Gastroesophageal sphincter (tissue), 4 donors: ENCODE data around the gene GOLGA7B. TPM values are rescaled to one million over a fixed set of nuclear protein-coding genes. Genes with fewer than 3 reads are reported as not detected.

Source experiments
- ATAC-seq: fragments of 150-250 bp; one replicate; pipeline ENCODE4 v1.9.1; 2016; ENCODE audit warnings: mild to moderate bottlenecking, moderate library complexity
- H3K27ac ChIP-seq, 4 donors: fragments of 200-600 bp; sonication (generic) in 3 of 4; 1 replicate in 3 of 4; 2 replicates in 1 of 4; pipeline ENCODE4 v1.5.1; 2016 to 2019
- H3K27me3 ChIP-seq: fragments of 200-600 bp; sonication (generic); one replicate; pipeline ENCODE4 v1.5.1; 2019
- H3K36me3 ChIP-seq, 2 donors: fragments of 200-600 bp; sonication (generic); one replicate each; pipeline ENCODE4 v1.5.1; 2019; ENCODE audit warnings: control low read depth in 1 of 2
- H3K4me1 ChIP-seq, 3 donors: fragments of 200-600 bp; sonication (generic); 1 replicate in 2 of 3; 2 replicates in 1 of 3; pipeline ENCODE4 v1.5.1; 2016 to 2019; ENCODE audit warnings: control low read depth in 2 of 3
- H3K4me3 ChIP-seq, 2 donors: fragments of 200-600 bp; sonication (generic); one replicate each; pipeline ENCODE4 v1.5.1; 2019; ENCODE audit warnings: mild to moderate bottlenecking in 1 of 2, moderate library complexity in 1 of 2
- H3K9me3 ChIP-seq, 3 donors: fragments of 200-600 bp; sonication (generic); one replicate each; pipeline ENCODE4 v1.5.1; 2017 to 2019; ENCODE audit warnings: control low read depth in 2 of 3
- EP300 ChIP-seq: sonication (generic); formaldehyde crosslinking; IDR thresholded peaks from one replicate; pipeline ENCODE4 v1.6.1; 2017; ENCODE audit warnings: antibody characterized with exemption, mild to moderate bottlenecking
- POLR2A ChIP-seq, 2 donors: fragments of 450-650 bp; IDR thresholded peaks; one replicate each; pipeline ENCODE4 v1.6.1; 2017; ENCODE audit warnings: antibody characterized with exemption in 2 of 2, mild to moderate bottlenecking in 2 of 2, moderate library complexity in 1 of 2
- POLR2AphosphoS5 ChIP-seq: sonication (generic); formaldehyde crosslinking; IDR thresholded peaks from one replicate; pipeline ENCODE4 v1.6.1; 2017; ENCODE audit warnings: antibody characterized with exemption
- WGBS, 2 donors: methylation state at CpG; one replicate each; pipeline ENCODE4 v1.1.5; 2018; ENCODE audit warnings: low coverage in 1 of 2; 5-methylcytosine and 5-hydroxymethylcytosine counted together
- total RNA-seq, 4 donors: library from RNA; depleted of rRNA; stranded (reverse); fragments of >200 nt; gene quantifications; one replicate each; pipeline ENCODE4 v1.1.0, GENCODE V29; 2016
- TF ChIP-seq, protein P1 (sequence below), 4 experiments: fragments of 200-600 bp in 2 of 4; fragments of 450-650 bp in 2 of 4; sonication (generic) in 1 of 4; IDR thresholded peaks; one replicate each; pipeline ENCODE4 v1.5.1; 2017 to 2019; ENCODE audit warnings: antibody characterized with exemption in 4 of 4, mild to moderate bottlenecking in 2 of 4, moderate library complexity in 2 of 4

The GOLGA7B gene
- total RNA-seq, 4 donors from 2014 or later = 0.08 to 0.40 (median 0.23) TPM

- no peaks in the 10 kb centered on the region for H3K36me3 ChIP-seq
- TF ChIP-seq POLR2A (IDR thresholded peaks at IDR 0.05) (no peak), EP300 (no peak), POLR2AphosphoS5 (no peak)
- TF ChIP-seq, protein P1, sequence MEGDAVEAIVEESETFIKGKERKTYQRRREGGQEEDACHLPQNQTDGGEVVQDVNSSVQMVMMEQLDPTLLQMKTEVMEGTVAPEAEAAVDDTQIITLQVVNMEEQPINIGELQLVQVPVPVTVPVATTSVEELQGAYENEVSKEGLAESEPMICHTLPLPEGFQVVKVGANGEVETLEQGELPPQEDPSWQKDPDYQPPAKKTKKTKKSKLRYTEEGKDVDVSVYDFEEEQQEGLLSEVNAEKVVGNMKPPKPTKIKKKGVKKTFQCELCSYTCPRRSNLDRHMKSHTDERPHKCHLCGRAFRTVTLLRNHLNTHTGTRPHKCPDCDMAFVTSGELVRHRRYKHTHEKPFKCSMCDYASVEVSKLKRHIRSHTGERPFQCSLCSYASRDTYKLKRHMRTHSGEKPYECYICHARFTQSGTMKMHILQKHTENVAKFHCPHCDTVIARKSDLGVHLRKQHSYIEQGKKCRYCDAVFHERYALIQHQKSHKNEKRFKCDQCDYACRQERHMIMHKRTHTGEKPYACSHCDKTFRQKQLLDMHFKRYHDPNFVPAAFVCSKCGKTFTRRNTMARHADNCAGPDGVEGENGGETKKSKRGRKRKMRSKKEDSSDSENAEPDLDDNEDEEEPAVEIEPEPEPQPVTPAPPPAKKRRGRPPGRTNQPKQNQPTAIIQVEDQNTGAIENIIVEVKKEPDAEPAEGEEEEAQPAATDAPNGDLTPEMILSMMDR (IDR thresholded peaks at IDR 0.05) = no peak
- ATAC-seq = no peak
- peaks cover 0 to 16% (median 0%) of the 10 kb centered on the region in 3 donors for H3K4me1 ChIP-seq
- H3K9me3 ChIP-seq = no peaks in the 10 kb centered on the region
- H3K27me3 ChIP-seq = peaks cover 39% of the 10 kb centered on the region
- 59 to 82% methylated on average over 1 to 5 of the region's 5 CpGs for WGBS, 2 donors
- H3K27ac ChIP-seq = no peak overlapping the region
- H3K4me3 ChIP-seq = no peak overlapping the region
These were observed 61.6 kb downstream of the GOLGA7B start for GRCh38 chr10:97911217-97911616.

DNA sequence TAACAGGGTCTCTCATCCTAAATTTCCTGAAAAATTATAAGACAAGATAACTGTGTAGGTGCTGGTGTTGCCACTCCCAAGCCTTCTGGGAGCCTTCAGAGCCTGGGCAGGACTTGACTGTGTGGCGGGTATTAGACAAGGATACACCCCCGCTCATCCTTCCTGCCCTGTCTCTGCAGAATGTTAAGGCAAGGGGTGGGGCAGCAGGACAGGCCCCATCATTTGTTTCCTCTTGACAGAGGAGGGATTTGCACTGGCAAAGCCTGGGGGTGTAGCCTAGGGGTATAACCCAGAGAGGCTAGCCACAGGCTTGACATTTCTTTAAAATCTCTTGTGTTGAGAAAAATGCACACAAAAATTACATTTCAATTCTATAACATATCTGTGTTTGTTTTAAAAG is 63.5 kb downstream of the GOLGA7B start:
- TF ChIP-seq POLR2A (IDR thresholded peaks at IDR 0.05) (no peak), POLR2AphosphoS5 (no peak), EP300 (no peak)
- TF ChIP-seq, protein P1 (IDR thresholded peaks at IDR 0.05) = no peak
- Histone ChIP-seq H3K4me3 (no peak overlapping the region), H3K36me3 (no peaks in the 10 kb centered on the region), H3K27ac (no peak overlapping the region), H3K27me3 (peaks cover 30% of the 10 kb centered on the region), H3K9me3 (no peaks in the 10 kb centered on the region), H3K4me1 (peaks cover 0 to 28% (median 0%) of the 10 kb centered on the region in 3 donors)
- no peak for ATAC-seq
- 65 to 83% methylated on average over 2 of the region's 2 CpGs for WGBS, 2 donors

DNA sequence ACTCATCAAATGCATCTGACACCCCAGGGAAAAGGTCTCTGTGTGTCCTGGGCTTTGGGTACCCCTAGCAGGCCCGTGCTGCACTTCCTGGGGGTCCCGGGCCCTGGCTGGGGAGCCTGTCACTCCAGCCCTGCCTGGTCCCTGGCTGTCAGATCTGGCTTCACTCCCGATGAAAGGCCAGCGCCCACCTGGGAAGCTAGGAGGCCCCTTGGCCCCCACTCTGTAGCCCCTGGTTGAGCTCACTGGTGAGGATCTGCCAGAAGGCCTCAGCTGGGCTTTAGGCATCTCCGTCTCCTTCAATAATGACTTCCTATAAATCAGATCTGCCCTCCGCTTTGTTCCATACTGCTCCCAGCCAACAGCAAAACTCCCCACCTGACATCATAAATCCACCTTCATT is 64.0 kb downstream of the GOLGA7B start:
- H3K27ac ChIP-seq = no peak overlapping the region
- no peak for ATAC-seq
- H3K27me3 ChIP-seq = peaks cover 32% of the 10 kb centered on the region
- no peak overlapping the region for H3K4me3 ChIP-seq
- 60 to 63% methylated on average over 2 to 6 of the region's 6 CpGs for WGBS, 2 donors
- peaks cover 0 to 28% (median 0%) of the 10 kb centered on the region in 3 donors for H3K4me1 ChIP-seq
- no peaks in the 10 kb centered on the region for H3K9me3 ChIP-seq
- no peak for TF ChIP-seq POLR2AphosphoS5
- no peak for TF ChIP-seq EP300
- TF ChIP-seq POLR2A (IDR thresholded peaks at IDR 0.05) = no peak
- TF ChIP-seq, protein P1 (IDR thresholded peaks at IDR 0.05) = no peak
- no peaks in the 10 kb centered on the region for H3K36me3 ChIP-seq

DNA sequence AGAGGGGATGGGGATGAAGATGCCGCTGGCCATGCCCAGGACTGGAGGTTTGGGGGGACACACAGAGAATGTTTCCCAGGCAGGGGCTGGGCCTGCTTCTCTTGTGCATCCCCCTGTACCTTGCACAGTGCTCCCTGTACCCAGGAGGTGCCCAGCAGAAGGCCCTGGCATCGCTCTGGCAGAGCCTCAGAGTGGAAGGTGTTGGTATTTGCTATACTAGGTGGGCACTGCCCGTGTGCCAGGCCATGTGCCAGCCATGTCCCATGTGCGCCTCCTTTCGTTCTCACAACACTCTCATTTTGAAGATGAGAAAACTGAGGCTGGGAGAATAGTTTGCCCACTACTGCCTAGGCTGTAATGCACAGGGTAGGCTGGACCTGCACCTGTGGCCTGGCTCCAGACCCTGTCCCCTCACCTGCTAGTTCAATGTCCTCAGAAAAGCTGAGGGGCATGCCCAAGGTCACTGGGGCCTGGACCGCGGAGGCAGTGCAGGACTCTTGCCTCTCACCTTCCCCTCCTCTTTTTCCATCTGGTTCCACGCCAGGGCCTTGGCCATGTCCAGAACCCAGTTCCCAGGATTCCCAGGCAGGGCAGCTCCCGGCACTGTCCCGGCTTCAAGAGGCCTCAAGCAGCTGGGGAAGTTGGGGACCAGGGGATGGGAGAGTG is 64.7 kb downstream of the GOLGA7B start:
- Histone ChIP-seq H3K4me3 (no peak overlapping the region), H3K27ac (no peak overlapping the region), H3K9me3 (no peaks in the 10 kb centered on the region), H3K4me1 (peaks cover 0 to 28% (median 0%) of the 10 kb centered on the region in 3 donors), H3K36me3 (no peaks in the 10 kb centered on the region), H3K27me3 (peaks cover 32% of the 10 kb centered on the region)
- 100% methylated on average over 2 of the region's 10 CpGs; no CpG with 5 or more reads in 1 of the 2 donors for WGBS, 2 donors
- ATAC-seq = no peak
- TF ChIP-seq POLR2AphosphoS5 (no peak), POLR2A (IDR thresholded peaks at IDR 0.05) (no peak), EP300 (no peak)
- TF ChIP-seq, protein P1 (IDR thresholded peaks at IDR 0.05) = no peak

GRCh38 chr10:97914837-97915211 is 65.2 kb downstream of the GOLGA7B start:
- WGBS, 2 donors = no CpG with 5 or more reads among the region's 11 CpGs
- peaks cover 0 to 28% (median 0%) of the 10 kb centered on the region in 3 donors for H3K4me1 ChIP-seq
- H3K27me3 ChIP-seq = peaks cover 32% of the 10 kb centered on the region
- H3K27ac ChIP-seq = no peak overlapping the region
- no peaks in the 10 kb centered on the region for H3K9me3 ChIP-seq
- H3K4me3 ChIP-seq = no peak overlapping the region
- ATAC-seq = peak; percentile 79
- TF ChIP-seq, protein P1 (IDR thresholded peaks at IDR 0.05) = peak in 3 of 4 experiments; percentile 68 to 95 (median 76)
- no peak for TF ChIP-seq EP300
- H3K36me3 ChIP-seq = no peaks in the 10 kb centered on the region
